K562 (cell line): ENCODE measurements around the gene SUPT20HL1.

ENCODE experiments used
- CBX8 ChIP-seq: fragments of 200-600 bp; sonication (generic); IDR thresholded peaks from 2 replicates; pipeline ENCODE4 v1.6.1; 2012; ENCODE audit warnings: borderline replicate concordance, mixed run types, low read depth, mild to moderate bottlenecking, moderate library complexity, mixed read lengths, low read length, control low read depth, inconsistent platforms; ENCODE audit not compliant: poor library complexity, severe bottlenecking; ENCODE audit errors: extremely low read depth
- CHAMP1 ChIP-seq: fragments of 450-650 bp; IDR thresholded peaks from 2 replicates; pipeline ENCODE4 v1.6.1; 2016; ENCODE audit warnings: mild to moderate bottlenecking
- ELF4 ChIP-seq: fragments of 450-650 bp; formaldehyde crosslinking; IDR thresholded peaks from 2 replicates; pipeline ENCODE4 v1.4.0; 2022; ENCODE audit warnings: missing genetic modification characterization
- ETS1 ChIP-seq: conservative IDR thresholded peaks from 2 replicates; pipeline ENCODE4 v1.6.1; 2011; ENCODE audit warnings: low read depth, mild to moderate bottlenecking, low read length; ENCODE audit not compliant: control insufficient read depth
- MEF2A ChIP-seq: IDR thresholded peaks from 2 replicates; pipeline ENCODE4 v1.6.1; 2011; ENCODE audit warnings: low read depth, mild to moderate bottlenecking, low read length, moderate library complexity; ENCODE audit not compliant: control insufficient read depth
- PKNOX1 ChIP-seq: fragments of 450-650 bp; IDR thresholded peaks from 2 replicates; pipeline ENCODE4 v1.6.1; 2016
- TAF15 ChIP-seq: fragments of 200-400 bp; formaldehyde crosslinking; IDR thresholded peaks from 2 replicates; pipeline ENCODE4 v1.6.1; 2017; ENCODE audit warnings: mild to moderate bottlenecking, low read depth, low read length, moderate library complexity
- ZNF134 ChIP-seq: fragments of 250-450 bp; sonication (Bioruptor Pico); conservative IDR thresholded peaks from 2 replicates; pipeline ENCODE4 v1.4.0; 2020
- ZNF263 ChIP-seq: sonication (generic); formaldehyde crosslinking; IDR thresholded peaks from 2 replicates; pipeline ENCODE4 v1.8.0; 2022; ENCODE audit warnings: mild to moderate bottlenecking, missing genetic modification reagents, borderline replicate concordance
- ZNF668 ChIP-seq: fragments of 250-450 bp; sonication (Bioruptor Pico); IDR thresholded peaks from 2 replicates; pipeline ENCODE4 v1.8.0; 2022; ENCODE audit warnings: mild to moderate bottlenecking, inconsistent platforms

GRCh38 chrX:24387724-24388123, 27.3 kb downstream of the SUPT20HL1 start:
- TF ChIP-seq ZNF263 (no peak), MEF2A (no peak), ETS1 (no peak), TAF15 (no peak), ZNF668 (CRISPR knock-in tag) (no peak), CHAMP1 (no peak), ELF4 (CRISPR knock-in tag) (no peak), PKNOX1 (no peak), CBX8 (no peak), ZNF134 (no peak)
